Measurements from ENCODE around the gene TRIM46.
"Not testable (repeated sequence)": the region's sequence is repeated elsewhere in the genome, so short reads cannot be mapped to it uniquely, and the experiment has no call there.

The TRIM46 gene

DNA sequence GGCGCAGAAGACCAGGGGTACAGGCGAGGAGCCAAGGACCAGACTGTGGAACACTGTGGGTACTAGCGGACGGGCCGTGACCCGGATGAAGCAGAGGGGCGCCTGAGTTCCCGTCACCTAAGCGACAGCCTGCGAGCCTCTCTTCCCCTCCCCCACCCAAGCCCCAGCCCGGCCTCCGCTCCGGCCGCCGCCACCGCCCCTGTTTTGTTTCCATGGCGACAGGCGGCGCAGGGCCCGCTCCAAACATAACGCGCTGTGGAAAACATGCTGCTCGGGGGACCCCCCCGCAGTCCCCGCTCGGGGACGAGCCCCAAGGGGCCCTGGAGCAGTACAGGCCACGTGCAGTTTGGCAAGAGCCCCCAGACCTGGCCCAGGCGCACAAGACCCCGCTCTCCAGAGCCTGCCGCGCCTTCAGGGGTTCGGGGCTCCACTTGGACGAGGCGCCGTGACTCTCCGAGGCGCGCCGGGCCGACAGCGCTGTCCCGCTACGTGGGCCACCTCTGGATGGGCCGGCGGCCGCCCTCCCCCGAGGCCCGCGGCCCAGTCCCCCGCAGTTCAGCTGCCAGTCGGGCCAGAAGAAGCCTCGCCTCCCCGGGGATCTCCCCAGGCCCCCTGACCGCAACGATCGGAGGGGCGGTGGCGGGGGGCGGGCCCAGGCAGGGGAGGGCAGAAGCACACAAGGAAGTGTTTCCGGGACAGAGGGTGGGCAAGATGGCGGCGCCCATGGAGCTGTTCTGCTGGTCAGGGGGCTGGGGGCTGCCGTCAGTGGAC, 35.1 kb downstream of the TRIM46 start, which contains the start of gene MTX1:
Gene MTX1 (plus strand): TSS at position 155 of the 771 bp plus-strand sequence. CDS start 110 bp downstream, at position 265.
- Histone ChIP-seq H3K4me1 (ENCODE audit: insufficient read depth, low read length) (0 out of 2 replicates have a peak, but pooled peaks cover 5% of the 10 kb centered on the region), H3K9me3 (ENCODE audit: control insufficient read depth, insufficient read depth, low read length) (no peaks in the 10 kb centered on the region), H3K9ac (ENCODE audit: low read depth, low read length) (peak within 1 kb of the TSS; percentile 59), H3K36me3 (ENCODE audit: insufficient read depth, low read length) (no peaks in the 10 kb centered on the region; the same call in 1 of the 2 replicates)

DNA sequence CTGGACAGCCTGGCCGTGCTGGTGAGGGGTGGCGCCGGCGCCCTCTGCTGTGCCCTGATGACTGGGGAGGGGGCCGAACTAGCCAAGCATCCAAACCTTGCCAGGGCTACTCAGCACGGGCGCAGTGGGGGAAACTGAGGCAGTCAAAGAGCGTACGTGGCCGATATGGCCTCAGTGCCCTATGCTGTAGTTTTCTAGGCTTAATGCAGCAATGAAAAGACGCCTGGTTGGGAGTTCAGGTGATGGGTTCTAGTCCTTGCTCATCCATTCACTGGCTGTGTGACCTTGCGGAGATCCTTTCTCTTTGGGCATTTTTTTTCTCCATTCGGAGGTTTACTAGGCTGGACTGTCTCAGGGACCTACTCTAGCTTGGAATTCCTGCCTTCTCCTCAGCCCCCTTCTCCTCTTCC, 35.7 kb downstream of the TRIM46 start:
- H3K36me3 ChIP-seq (ENCODE audit: insufficient read depth, low read length): no peaks in the 10 kb centered on the region; the same call in 1 of the 2 replicates
- 0 out of 2 replicates have a peak, but pooled peaks cover 5% of the 10 kb centered on the region for H3K4me1 ChIP-seq (ENCODE audit: insufficient read depth, low read length)
- H3K9me3 ChIP-seq (ENCODE audit: control insufficient read depth, insufficient read depth, low read length): no peaks in the 10 kb centered on the region
- H3K9ac ChIP-seq (ENCODE audit: low read depth, low read length): peak overlapping the region; percentile 59

DNA sequence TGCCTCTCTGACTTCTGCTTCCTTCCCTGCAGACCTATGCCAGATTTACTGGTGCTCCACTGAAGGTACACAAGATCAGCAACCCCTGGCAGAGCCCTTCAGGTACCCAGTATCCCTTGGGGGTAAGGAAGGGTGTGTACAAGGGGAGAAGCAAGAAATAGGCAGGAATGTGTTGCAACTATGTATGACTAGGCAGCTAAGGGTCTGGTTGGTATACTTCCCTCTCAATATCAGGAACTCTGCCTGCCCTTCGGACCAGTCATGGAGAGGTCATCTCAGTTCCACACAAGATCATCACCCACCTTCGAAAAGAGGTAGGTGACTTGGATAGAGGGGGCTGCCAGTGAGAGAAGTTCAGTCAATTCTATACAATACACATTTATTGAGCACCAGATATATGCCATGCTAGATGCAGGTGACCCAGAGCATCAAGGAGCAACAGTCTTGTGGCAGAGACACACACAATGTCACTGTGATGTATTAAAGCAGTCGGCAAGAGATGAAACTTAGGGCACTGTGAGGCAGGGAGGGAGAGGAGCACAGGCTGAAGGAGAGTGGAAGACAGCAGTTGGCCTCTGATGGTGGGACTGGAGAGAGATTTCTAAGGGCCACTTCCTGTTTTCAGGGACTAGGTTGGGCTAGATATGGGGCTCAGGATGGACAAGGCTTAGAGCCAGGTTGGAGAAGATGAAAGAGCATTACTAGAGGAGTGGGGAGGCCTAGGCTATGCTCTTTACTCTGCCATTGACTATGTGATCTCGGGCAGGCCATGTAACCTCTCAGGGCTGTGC, 36.9 kb downstream of the TRIM46 start:
- Histone ChIP-seq H3K36me3 (ENCODE audit: insufficient read depth, low read length) (no peaks in the 10 kb centered on the region; the same call in 1 of the 2 replicates), H3K9ac (ENCODE audit: low read depth, low read length) (no peak overlapping the region), H3K4me1 (ENCODE audit: insufficient read depth, low read length) (0 out of 2 replicates have a peak, but pooled peaks cover 5% of the 10 kb centered on the region), H3K9me3 (ENCODE audit: control insufficient read depth, insufficient read depth, low read length) (no peaks in the 10 kb centered on the region)

DNA sequence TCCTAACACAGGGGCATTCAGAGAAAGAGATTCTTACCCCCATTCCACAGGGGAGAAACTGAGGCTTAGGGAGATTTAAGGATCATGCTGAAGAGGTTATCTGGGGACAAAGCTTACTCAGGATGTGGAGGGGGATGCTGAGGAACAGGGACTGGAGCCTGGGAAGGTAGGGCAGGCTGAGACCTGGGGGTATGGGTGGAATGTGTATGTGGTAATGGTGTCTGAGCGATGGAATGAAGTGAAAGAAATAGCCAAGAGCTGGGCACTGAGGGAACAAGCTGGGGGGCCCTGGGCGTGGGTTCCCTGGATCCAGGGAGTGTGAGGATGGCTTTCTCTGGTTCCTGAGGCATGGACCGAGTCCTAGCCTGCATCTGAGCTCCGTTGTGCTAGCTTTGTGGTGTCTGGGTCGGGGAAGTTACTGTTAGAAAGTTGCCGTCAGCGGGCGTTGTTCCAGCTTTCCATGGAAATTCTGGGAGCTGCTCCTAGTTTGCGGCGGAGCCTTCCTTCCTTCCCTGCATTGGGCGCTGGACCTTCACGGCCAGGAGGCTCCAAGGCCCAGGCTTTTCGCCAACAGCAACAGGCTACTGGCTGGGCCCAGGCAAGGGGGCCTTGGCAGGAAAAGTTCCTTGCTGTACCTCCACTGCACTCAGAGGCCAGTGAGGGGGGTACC, 37.9 kb downstream of the TRIM46 start:
- not testable (repeated sequence) for H3K36me3 ChIP-seq (ENCODE audit: insufficient read depth, low read length); H3K4me1 ChIP-seq (ENCODE audit: insufficient read depth, low read length); H3K9ac ChIP-seq (ENCODE audit: low read depth, low read length); H3K9me3 ChIP-seq (ENCODE audit: control insufficient read depth, insufficient read depth, low read length)

DNA sequence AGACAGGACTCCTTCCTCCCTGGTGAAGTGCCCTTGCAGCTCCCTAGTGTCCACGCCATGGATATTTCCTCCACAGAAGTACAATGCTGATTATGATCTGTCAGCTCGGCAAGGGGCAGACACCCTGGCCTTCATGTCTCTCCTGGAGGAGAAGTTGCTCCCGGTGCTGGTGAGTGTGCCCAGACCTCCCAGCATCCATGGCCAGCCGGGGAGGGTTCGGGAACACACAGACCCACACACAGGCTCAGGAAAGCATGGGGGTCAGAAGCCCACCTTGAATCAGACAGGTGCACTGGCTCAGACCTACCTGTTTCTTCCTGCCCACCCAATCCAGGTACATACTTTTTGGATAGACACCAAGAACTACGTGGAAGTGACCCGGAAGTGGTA, 38.4 kb downstream of the TRIM46 start:
- not testable (repeated sequence) for H3K4me1 ChIP-seq (ENCODE audit: insufficient read depth, low read length); H3K9me3 ChIP-seq (ENCODE audit: control insufficient read depth, insufficient read depth, low read length); H3K36me3 ChIP-seq (ENCODE audit: insufficient read depth, low read length); H3K9ac ChIP-seq (ENCODE audit: low read depth, low read length)

DNA sequence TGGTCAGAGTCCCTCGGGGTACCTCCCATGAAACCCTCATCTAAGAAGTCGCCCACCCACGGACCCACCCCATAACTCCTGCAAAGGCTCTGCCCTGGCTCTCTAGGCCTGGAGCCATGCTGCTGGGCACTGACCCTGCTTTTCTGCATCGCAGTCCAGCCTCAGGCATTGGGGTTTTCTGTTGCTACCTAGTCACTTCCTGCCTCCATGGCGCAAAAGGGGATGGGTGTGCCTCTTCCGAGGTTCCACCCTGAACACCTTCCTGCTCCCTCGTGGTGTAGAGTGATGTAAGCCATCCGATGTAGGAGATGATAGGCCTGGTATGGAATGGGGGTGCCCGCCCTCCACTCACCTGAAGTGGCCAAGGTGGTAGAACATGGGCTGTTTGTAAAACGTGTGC, 41.1 kb downstream of the TRIM46 start:
- not testable (repeated sequence) for H3K4me1 ChIP-seq (ENCODE audit: insufficient read depth, low read length); H3K9me3 ChIP-seq (ENCODE audit: control insufficient read depth, insufficient read depth, low read length); H3K36me3 ChIP-seq (ENCODE audit: insufficient read depth, low read length); H3K9ac ChIP-seq (ENCODE audit: low read depth, low read length)

DNA sequence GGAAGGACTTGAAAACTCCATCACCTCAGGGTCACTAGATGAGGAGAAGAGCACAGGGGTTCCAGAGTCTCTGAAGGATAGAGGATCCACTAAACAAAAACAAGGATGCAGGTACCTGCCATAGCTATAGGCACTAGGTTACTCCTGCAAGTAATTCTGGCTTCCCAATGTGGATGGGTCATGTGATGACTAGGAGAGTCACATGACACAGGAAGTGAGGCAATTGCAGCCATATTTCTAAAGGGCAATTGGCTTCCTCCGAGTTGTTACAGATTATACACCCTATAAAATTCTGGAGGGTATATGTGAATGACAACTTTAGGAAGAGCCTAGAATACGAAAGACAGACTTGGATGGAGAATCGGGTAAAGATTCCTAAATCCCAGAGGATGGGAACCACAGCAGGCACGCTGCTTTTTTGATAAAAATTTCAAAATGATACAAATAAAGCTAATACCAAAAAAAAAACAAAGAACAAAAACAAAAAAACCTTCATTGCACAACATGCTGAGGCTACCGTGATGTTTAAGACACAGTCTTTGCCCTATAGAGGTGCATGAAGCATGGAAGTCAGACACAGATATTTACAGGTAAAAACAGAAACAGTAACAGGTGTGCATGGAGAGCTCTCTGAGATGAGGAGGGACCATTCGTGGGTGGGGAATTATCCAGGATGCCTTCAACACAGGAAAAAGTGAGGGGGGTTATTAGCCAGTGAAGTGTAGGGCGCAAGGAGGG, 45.4 kb downstream of the TRIM46 start:
- peaks cover under 1% of the 10 kb centered on the region; the same call in 1 of the 2 replicates for H3K4me1 ChIP-seq (ENCODE audit: insufficient read depth, low read length)
- no peaks in the 10 kb centered on the region for H3K36me3 ChIP-seq (ENCODE audit: insufficient read depth, low read length)
- H3K9me3 ChIP-seq (ENCODE audit: control insufficient read depth, insufficient read depth, low read length): no peaks in the 10 kb centered on the region
- peak overlapping the region; percentile 32; the same call in 1 of the 2 replicates for H3K9ac ChIP-seq (ENCODE audit: low read depth, low read length)

DNA sequence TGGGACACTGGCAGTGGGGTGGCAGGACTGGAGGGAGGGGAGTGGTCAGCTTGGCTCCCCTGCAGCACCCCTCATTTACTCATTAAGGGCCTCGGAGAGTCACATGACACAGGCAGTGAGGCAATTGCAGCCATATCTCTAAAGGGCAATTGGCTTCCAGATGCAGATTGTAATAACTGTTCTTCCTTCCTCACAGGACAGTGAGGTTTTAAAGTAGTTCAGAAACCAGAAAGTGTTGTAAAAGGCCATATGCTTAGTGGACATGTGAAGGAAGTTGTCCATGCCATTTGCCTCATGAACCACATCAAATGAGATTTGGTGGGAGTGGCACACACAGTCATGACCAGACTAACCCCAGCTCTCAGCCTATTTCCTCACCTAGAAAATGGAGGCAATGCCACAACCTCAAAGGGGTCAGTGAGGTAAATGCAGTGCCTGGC, 46.0 kb downstream of the TRIM46 start:
- Histone ChIP-seq H3K36me3 (ENCODE audit: insufficient read depth, low read length) (no peaks in the 10 kb centered on the region), H3K9ac (ENCODE audit: low read depth, low read length) (peak overlapping the region; percentile 32; the same call in 1 of the 2 replicates), H3K4me1 (ENCODE audit: insufficient read depth, low read length) (peaks cover 5% of the 10 kb centered on the region; the same call in 1 of the 2 replicates), H3K9me3 (ENCODE audit: control insufficient read depth, insufficient read depth, low read length) (no peaks in the 10 kb centered on the region)

DNA sequence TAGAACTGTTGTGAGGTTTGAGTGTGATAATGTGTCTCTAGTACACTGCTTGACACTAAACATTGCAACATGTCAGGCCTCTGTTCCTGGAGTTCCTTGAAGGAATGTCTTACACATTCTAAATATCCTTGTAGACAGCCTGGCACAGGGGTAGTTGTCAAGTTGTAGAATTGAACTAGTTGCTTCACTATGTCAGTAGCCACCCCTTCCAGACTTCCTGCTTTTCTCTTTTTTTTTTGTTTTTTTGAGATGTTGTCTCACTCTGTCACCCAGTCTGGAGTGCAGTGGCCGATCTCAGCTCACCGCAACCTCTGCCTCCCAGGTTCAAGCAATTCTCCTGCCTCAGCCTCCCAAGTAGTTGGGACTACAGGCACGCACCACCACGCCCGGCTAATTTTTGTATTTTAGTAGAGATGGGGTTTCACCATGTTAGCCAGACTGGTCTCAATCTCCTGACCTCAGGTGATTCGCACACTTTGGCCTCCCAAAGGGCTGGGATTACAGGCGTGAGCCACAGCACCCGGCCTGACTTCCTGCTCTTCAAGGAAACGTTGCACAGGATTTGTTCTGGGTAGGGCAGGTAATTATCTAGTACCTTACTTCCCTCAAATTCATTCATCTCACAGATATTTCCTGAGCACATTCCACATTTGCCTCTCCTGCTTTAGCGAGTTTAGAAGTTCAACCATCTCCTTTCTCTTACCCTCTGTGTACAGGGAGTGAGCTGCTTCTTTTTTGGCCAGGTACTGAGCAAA, 46.7 kb downstream of the TRIM46 start:
- H3K4me1 ChIP-seq (ENCODE audit: insufficient read depth, low read length): peaks cover 11% of the 10 kb centered on the region
- H3K36me3 ChIP-seq (ENCODE audit: insufficient read depth, low read length); H3K9ac ChIP-seq (ENCODE audit: low read depth, low read length); H3K9me3 ChIP-seq (ENCODE audit: control insufficient read depth, insufficient read depth, low read length): not testable (repeated sequence)

DNA sequence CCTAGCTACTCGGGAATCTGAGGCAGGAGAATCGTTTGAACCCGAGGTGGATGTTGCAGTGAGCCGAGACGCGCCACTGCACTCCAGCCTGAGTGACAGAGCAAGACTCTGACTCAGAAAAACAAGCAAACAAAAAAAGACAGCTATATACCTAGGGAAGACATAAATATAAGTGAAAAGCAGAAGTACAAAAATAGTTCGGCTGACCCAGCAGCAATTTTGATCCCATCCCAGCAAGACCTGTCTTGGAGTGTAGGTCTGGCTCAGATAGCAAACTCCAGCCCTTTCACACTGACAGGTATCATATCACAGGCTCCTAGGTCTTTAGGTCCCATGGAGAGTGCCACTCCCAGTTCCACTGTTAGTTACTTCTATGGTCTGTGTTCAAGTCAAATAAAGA, 49.4 kb downstream of the TRIM46 start:
- peaks cover 22% of the 10 kb centered on the region for H3K4me1 ChIP-seq (ENCODE audit: insufficient read depth, low read length)
- no peaks in the 10 kb centered on the region for H3K9me3 ChIP-seq (ENCODE audit: control insufficient read depth, insufficient read depth, low read length)
- no peak overlapping the region for H3K9ac ChIP-seq (ENCODE audit: low read depth, low read length)
- no peaks in the 10 kb centered on the region for H3K36me3 ChIP-seq (ENCODE audit: insufficient read depth, low read length)

DNA sequence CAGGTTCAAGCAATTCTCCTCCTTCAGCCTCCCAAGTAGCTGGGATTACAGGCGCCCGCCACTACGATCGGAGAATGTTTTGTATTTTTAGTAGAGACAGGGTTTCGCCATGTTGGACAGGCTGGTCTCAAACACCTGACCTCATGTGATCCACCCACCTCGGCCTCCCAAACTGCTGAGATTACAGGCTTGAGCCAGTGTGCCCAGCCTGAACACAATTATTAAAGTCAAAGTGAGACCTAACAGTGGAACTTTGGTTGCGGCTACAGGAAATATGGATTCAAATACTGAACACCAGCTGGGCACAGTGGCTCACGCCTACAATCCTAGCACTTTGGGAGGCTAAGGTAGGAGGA, 51.7 kb downstream of the TRIM46 start:
- peaks cover 22% of the 10 kb centered on the region for H3K4me1 ChIP-seq (ENCODE audit: insufficient read depth, low read length)

DNA sequence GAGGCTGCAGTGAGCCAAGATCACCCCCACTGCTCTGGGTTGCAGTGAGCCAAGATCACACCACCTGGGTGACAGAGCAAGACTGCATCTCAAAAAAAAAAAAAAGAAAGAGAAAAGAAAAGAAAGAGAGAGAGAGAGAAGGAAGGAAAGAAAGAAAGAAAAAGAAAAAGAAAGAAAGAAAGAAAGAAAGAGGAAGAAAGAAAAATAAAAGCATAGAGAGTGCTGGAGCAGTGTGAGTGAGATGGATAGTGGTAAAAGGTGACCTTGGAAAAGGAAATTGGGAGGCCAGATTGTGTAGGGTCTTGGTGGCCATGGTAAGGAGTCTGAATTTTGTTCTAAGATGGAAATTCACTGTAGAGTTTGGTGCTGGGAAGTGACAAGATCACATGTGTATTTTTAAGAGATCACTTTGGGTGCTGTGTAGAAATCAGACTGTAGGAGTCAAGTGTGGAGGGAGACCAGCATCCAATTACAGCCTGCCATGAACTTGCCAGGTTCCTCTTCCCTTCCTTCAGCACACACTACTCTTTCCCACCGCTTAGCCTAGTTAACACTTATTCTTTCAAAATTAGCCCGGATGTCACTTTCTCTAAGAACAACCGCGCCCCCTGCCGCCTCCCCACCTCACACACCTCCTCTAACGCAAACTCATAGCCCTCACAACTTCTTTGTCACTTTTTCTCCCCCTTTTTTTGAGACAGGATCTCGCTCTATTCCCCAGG, 52.7 kb downstream of the TRIM46 start:
- H3K36me3 ChIP-seq (ENCODE audit: insufficient read depth, low read length): no peaks in the 10 kb centered on the region
- no peaks in the 10 kb centered on the region for H3K9me3 ChIP-seq (ENCODE audit: control insufficient read depth, insufficient read depth, low read length)
- peak overlapping the region; percentile 77 for H3K9ac ChIP-seq (ENCODE audit: low read depth, low read length)
- H3K4me1 ChIP-seq (ENCODE audit: insufficient read depth, low read length): peaks cover 22% of the 10 kb centered on the region

More for the DNA sequence above, 51.7 kb downstream of the TRIM46 start:
- H3K9ac ChIP-seq (ENCODE audit: low read depth, low read length); H3K36me3 ChIP-seq (ENCODE audit: insufficient read depth, low read length); H3K9me3 ChIP-seq (ENCODE audit: control insufficient read depth, insufficient read depth, low read length): not testable (repeated sequence)

DNA sequence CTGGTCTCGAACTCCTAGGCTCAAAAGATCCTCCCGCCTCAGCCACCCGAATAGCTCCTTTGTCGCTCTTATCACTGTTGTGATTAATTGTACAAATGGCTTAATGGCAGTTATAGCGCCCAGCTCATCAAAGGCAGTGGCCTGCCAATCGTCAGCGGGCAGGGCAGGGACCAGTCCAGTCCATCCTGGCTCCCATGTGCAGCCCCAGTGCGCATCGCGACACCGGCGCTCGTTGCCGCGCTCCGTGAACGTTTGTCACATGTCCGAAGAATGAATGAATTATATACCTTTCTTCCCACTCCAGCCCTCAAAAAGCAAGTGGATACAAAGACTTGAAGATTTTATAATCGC, 53.2 kb downstream of the TRIM46 start:
- Histone ChIP-seq H3K9me3 (ENCODE audit: control insufficient read depth, insufficient read depth, low read length) (no peaks in the 10 kb centered on the region), H3K9ac (ENCODE audit: low read depth, low read length) (peak overlapping the region; percentile 77), H3K4me1 (ENCODE audit: insufficient read depth, low read length) (peaks cover 22% of the 10 kb centered on the region), H3K36me3 (ENCODE audit: insufficient read depth, low read length) (no peaks in the 10 kb centered on the region)

All from ES-I3 (cell line).